Measurements from ENCODE around the gene WBP1. TPM values are rescaled to one million over a fixed set of nuclear protein-coding genes. Genes with fewer than 3 reads are reported as not detected.
"Not testable (repeated sequence)": the region's sequence is repeated elsewhere in the genome, so short reads cannot be mapped to it uniquely, and the experiment has no call there.

Gene WBP1
- total RNA-seq, 2 donors from 2014 or later, result 43.0 to 57.4 TPM

DNA sequence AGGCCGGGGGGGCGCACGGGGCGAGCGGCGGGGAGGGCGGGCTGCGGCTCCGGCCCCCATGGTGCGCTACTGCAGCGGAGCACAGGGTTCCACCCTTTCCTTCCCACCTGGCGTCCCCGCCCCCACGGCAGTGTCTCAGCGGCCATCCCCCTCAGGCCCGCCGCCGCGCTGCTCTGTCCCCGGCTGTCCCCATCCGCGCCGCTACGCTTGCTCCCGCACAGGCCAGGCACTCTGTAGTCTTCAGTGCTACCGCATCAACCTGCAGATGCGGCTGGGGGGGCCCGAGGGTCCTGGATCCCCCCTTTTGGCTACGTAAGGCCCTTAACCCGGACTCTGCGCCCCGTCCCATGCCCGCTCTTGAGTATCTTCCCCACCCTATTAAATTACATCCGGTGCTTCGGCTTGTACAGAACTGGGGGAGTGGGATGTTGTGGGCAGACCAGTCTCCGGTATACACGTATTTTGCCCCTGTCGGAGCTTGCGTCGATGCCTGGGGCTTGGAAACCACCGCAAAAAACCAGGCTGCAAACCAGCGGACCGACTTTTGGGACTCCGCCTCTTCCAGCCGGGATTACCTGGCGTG, 598 bp upstream of the WBP1 start:
- Histone ChIP-seq H3K27me3 (no peaks in the 10 kb centered on the region), H3K36me3 (peaks cover 16% of the 10 kb centered on the region), H3K9me3 (no peaks in the 10 kb centered on the region), H3K4me1 (peaks cover 0 to 41% of the 10 kb centered on the region in 2 donors), H3K27ac (peak overlapping the region; percentile 94 to 97), H3K4me3 (peak overlapping the region; percentile 55 to 78)
- TF ChIP-seq, protein P1, sequence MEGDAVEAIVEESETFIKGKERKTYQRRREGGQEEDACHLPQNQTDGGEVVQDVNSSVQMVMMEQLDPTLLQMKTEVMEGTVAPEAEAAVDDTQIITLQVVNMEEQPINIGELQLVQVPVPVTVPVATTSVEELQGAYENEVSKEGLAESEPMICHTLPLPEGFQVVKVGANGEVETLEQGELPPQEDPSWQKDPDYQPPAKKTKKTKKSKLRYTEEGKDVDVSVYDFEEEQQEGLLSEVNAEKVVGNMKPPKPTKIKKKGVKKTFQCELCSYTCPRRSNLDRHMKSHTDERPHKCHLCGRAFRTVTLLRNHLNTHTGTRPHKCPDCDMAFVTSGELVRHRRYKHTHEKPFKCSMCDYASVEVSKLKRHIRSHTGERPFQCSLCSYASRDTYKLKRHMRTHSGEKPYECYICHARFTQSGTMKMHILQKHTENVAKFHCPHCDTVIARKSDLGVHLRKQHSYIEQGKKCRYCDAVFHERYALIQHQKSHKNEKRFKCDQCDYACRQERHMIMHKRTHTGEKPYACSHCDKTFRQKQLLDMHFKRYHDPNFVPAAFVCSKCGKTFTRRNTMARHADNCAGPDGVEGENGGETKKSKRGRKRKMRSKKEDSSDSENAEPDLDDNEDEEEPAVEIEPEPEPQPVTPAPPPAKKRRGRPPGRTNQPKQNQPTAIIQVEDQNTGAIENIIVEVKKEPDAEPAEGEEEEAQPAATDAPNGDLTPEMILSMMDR (IDR thresholded peaks at IDR 0.05), result no peak
- DNase-seq (ENCODE audit: low spot score), result no peak

DNA sequence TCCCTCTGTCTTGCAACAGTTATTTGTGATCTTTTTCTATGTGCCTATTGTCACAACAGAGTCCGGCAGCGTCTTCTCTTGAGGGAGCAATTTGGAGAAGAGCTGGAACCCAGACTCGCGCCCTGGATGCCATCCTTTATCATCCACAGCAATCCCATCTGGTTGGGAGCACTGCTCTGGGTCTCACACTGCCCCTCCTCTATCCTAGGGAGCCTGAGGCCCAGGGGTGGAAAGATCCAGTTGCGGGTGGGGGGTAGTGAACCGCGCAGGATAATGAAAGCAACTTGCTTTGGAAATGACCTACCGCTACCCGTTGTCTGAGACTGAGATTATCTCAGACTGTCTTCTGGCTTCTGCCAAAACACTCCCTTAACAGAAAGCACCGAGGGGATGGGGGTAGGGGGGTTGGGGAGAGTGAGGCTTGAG, 713 bp downstream of the WBP1 start:
- no peak for DNase-seq (ENCODE audit: low spot score)
- H3K36me3 ChIP-seq, result peaks cover 19% of the 10 kb centered on the region
- peak overlapping the region; percentile 52 to 77 for H3K27ac ChIP-seq
- H3K4me3 ChIP-seq, result peak overlapping the region; percentile 53 to 78
- H3K27me3 ChIP-seq, result no peaks in the 10 kb centered on the region
- H3K4me1 ChIP-seq, result peaks cover 0 to 43% of the 10 kb centered on the region in 2 donors
- TF ChIP-seq, protein P1 (IDR thresholded peaks at IDR 0.05), result no peak
- no peaks in the 10 kb centered on the region for H3K9me3 ChIP-seq

DNA sequence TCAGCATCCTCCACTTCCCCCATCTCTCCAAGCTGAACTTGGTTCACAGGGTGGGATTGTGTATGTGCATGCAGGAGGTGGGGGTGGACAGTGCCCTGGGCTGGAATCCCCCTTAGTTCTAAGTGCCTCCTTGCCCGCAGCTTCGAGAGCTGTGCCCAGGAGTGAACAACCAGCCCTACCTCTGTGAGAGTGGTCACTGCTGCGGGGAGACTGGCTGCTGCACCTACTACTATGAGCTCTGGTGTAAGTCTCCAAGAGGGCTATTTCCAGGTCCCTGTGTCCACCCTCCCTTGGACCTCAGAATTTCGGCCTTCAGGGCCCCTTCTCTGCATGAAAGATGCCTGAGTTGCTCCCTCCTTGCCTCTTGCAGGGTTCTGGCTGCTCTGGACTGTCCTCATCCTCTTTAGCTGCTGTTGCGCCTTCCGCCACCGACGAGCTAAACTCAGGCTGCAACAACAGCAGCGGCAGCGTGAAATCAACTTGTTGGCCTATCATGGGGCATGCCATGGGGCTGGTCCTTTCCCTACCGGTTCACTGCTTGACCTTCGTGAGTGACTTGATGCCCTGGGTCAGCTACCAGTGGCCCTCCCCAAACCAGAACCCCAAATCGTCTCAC, 1.4 kb downstream of the WBP1 start:
- not testable (repeated sequence) for DNase-seq (ENCODE audit: low spot score); H3K4me3 ChIP-seq; H3K27ac ChIP-seq; H3K9me3 ChIP-seq; H3K27me3 ChIP-seq
- peaks cover 19% of the 10 kb centered on the region for H3K36me3 ChIP-seq
- peaks cover 0 to 45% of the 10 kb centered on the region in 2 donors for H3K4me1 ChIP-seq

DNA sequence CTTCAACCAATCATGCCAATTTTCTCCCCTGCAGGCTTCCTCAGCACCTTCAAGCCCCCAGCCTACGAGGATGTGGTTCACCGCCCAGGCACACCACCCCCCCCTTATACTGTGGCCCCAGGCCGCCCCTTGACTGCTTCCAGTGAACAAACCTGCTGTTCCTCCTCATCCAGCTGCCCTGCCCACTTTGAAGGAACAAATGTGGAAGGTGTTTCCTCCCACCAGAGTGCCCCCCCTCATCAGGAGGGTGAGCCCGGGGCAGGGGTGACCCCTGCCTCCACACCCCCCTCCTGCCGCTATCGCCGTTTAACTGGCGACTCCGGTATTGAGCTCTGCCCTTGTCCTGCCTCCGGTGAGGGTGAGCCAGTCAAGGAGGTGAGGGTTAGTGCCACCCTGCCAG, 1.9 kb downstream of the WBP1 start:
- not testable (repeated sequence) for H3K27me3 ChIP-seq; H3K27ac ChIP-seq; H3K4me3 ChIP-seq; H3K9me3 ChIP-seq; DNase-seq (ENCODE audit: low spot score)
- H3K4me1 ChIP-seq, result peaks cover 0 to 44% of the 10 kb centered on the region in 2 donors
- peaks cover 19% of the 10 kb centered on the region for H3K36me3 ChIP-seq

DNA sequence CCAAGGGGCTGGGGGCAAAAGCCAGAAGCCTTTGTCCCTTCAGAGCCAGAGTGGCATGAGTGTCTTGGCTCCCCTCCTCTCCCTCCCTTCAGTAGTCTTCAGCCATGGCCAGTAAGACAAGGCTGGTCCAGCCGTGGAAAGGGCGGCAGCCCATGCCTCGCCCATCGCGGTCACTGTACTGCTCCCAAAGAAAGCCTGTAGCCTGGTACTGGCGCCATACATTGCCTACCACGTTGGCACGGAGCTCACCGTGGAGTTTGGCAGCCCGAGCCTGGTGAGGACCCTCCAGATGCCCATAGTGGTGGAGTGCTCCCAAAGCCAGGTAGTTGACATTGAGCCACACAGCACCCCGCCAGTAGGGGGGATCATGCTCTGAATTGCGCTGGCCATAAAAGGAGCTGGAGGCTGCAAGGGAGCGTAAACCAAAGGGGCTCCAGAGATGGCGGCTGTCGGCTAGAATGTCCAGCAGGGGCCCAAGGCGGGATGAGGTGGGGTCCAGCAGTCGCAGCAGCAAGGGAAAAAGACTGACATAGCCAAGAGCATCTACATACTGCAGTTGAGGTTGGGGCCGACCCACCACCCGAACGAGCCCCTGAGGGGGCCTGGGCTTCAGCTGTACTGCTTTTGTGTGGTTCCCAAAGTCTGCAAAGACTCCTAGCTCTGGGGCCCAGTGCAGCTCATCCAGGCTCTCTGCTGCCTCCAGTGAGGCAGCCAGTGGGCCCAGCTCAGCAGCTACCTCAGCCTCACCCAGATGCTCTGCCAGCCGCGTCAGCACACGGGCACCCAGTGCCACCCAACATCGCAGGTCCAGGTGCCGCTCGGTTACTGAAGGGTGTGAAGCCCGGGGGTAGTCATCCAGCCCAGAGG, 3.2 kb downstream of the WBP1 start:
- no peak for DNase-seq (ENCODE audit: low spot score)

DNA sequence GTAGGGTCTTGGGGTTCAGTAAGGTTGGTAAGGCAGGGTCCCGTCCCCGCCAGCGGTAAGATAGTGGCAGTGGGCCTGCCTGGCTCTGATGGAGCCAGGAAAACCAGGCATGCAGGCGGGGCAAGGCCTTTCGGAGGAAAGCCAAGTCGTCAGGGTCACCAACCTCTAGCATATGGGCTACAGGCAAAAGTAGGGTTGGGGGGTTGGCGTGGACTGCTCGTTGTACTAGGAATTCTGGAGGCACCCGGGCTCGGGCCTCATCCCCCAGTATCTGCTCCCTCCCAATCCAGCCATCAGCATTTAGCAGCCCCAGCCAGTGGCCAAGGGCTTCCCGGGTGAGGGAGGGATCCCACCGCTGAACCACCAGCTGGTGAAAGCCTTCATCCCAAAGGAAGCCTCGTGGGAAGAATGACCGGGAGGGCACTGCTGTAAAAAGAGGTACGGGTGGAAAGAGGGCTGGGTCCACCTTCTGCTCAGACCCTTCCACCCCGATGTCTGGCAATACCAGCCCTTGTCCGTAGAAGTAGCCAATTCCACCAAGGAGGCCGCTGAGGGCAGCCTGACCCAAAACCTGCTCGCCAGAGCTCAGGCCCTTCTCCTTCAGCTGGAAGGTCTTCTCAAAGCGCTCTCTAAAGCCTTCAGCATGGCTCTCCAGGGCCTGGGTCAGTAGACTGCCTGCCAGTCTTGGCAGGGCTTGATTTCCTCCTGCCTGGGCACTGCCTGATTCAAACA, 4.0 kb downstream of the WBP1 start:
- Histone ChIP-seq H3K4me3 (no peak overlapping the region), H3K36me3 (peaks cover 19% of the 10 kb centered on the region), H3K27ac (no peak overlapping the region), H3K9me3 (no peaks in the 10 kb centered on the region), H3K4me1 (peaks cover 0 to 32% of the 10 kb centered on the region in 2 donors), H3K27me3 (no peaks in the 10 kb centered on the region)
- TF ChIP-seq, protein P1 (IDR thresholded peaks at IDR 0.05), result no peak
- no peak for DNase-seq (ENCODE audit: low spot score)

More for the DNA sequence above, 3.2 kb downstream of the WBP1 start:
- Histone ChIP-seq H3K36me3 (peaks cover 19% of the 10 kb centered on the region), H3K27ac (no peak overlapping the region), H3K4me3 (no peak overlapping the region), H3K27me3 (no peaks in the 10 kb centered on the region), H3K4me1 (peaks cover 0 to 40% of the 10 kb centered on the region in 2 donors), H3K9me3 (no peaks in the 10 kb centered on the region)
- TF ChIP-seq, protein P1 (IDR thresholded peaks at IDR 0.05), result no peak
